Lower lobe of right lung (tissue), 2 donors: ENCODE results near the gene JAM3. TPM values are rescaled to one million over a fixed set of nuclear protein-coding genes. Genes with fewer than 3 reads are reported as not detected.

Experiments
- ATAC-seq, 2 donors: fragments of 200-7000 bp; cut with Tn5 transposase; one replicate each; pipeline ENCODE4 v1.9.1; 2020 to 2022; ENCODE audit warnings: mild to moderate bottlenecking in 2 of 2, moderate library complexity in 2 of 2
- DNase-seq: peaks from one replicate; pipeline ENCODE4 v3.0.0-alpha.2; 2020
- H3K27ac ChIP-seq: fragments of 200-600 bp; one replicate; pipeline ENCODE4 v1.8.0; 2022
- H3K27me3 ChIP-seq: fragments of 200-600 bp; one replicate; pipeline ENCODE4 v1.8.0; 2022; ENCODE audit warnings: low read depth
- H3K36me3 ChIP-seq: fragments of 200-600 bp; one replicate; pipeline ENCODE4 v1.8.0; 2022; ENCODE audit warnings: mild to moderate bottlenecking
- H3K4me1 ChIP-seq: fragments of 200-600 bp; one replicate; pipeline ENCODE4 v1.8.0; 2022
- H3K4me3 ChIP-seq: fragments of 200-600 bp; one replicate; pipeline ENCODE4 v1.8.0; 2022; ENCODE audit warnings: mild to moderate bottlenecking
- H3K9me3 ChIP-seq: fragments of 200-600 bp; one replicate; pipeline ENCODE4 v1.8.0; 2022
- CTCF ChIP-seq: fragments of 200-600 bp; IDR thresholded peaks from one replicate; pipeline ENCODE4 v1.8.0; 2022; ENCODE audit warnings: antibody characterized with exemption, mild to moderate bottlenecking
- intact Hi-C: fragments of 100-400 bp; cut with DNase I; formaldehyde crosslinking; loops from one replicate; pipeline ENCODE4 v1.11.0; 2022
- total RNA-seq: library from RNA; stranded (reverse); fragmentation: NEBNext Ultra II Directional; extraction: Animal tissue kit (Norgen Biotek cat#: 25700); gene quantifications from one replicate; pipeline ENCODE4 v1.2.1, GENCODE V29; 2021
- donor health status: DM: no; HTN: yes; CAD: no; lungs with severe emphysema.

The JAM3 gene
- total RNA-seq, 1 donor from 2014 or later = 32.1 TPM

DNA sequence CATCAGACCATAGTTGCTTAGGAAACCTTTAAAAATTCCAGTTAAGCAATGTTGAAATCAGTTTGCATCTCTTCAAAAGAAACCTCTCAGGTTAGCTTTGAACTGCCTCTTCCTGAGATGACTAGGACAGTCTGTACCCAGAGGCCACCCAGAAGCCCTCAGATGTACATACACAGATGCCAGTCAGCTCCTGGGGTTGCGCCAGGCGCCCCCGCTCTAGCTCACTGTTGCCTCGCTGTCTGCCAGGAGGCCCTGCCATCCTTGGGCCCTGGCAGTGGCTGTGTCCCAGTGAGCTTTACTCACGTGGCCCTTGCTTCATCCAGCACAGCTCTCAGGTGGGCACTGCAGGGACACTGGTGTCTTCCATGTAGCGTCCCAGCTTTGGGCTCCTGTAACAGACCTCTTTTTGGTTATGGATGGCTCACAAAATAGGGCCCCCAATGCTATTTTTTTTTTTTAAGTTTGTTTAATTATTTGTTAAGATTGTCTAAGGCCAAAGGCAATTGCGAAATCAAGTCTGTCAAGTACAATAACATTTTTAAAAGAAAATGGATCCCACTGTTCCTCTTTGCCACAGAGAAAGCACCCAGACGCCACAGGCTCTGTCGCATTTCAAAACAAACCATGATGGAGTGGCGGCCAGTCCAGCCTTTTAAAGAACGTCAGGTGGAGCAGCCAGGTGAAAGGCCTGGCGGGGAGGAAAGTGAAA lies 81.5 kb downstream of the JAM3 start:
- DNase-seq (no peak), ATAC-seq (no peak)
- H3K4me3 ChIP-seq = no peak overlapping the region
- H3K36me3 ChIP-seq = peaks cover 75% of the 10 kb centered on the region
- H3K9me3 ChIP-seq = no peaks in the 10 kb centered on the region
- intact Hi-C loops = no loop called here
- no peak overlapping the region for H3K27ac ChIP-seq
- H3K4me1 ChIP-seq = no peaks in the 10 kb centered on the region
- TF ChIP-seq CTCF = no peak
- no peaks in the 10 kb centered on the region for H3K27me3 ChIP-seq

DNA sequence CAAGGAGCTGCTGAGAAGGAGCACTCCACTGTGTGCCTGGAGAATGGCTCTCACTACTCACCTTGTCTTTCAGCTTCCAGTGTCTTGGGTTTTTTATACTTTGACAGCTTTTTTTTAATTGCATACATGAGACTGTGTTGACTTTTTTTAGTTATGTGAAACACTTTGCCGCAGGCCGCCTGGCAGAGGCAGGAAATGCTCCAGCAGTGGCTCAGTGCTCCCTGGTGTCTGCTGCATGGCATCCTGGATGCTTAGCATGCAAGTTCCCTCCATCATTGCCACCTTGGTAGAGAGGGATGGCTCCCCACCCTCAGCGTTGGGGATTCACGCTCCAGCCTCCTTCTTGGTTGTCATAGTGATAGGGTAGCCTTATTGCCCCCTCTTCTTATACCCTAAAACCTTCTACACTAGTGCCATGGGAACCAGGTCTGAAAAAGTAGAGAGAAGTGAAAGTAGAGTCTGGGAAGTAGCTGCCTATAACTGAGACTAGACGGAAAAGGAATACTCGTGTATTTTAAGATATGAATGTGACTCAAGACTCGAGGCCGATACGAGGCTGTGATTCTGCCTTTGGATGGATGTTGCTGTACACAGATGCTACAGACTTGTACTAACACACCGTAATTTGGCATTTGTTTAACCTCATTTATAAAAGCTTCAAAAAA lies 82.3 kb downstream of the JAM3 start:
- no peak for TF ChIP-seq CTCF
- H3K27me3 ChIP-seq = no peaks in the 10 kb centered on the region
- H3K36me3 ChIP-seq = peaks cover 78% of the 10 kb centered on the region
- intact Hi-C loops = no loop called here
- H3K27ac ChIP-seq = no peak overlapping the region
- no peak overlapping the region for H3K4me3 ChIP-seq
- no peaks in the 10 kb centered on the region for H3K4me1 ChIP-seq
- H3K9me3 ChIP-seq = no peaks in the 10 kb centered on the region
- DNase-seq = no peak
- ATAC-seq = no peak

DNA sequence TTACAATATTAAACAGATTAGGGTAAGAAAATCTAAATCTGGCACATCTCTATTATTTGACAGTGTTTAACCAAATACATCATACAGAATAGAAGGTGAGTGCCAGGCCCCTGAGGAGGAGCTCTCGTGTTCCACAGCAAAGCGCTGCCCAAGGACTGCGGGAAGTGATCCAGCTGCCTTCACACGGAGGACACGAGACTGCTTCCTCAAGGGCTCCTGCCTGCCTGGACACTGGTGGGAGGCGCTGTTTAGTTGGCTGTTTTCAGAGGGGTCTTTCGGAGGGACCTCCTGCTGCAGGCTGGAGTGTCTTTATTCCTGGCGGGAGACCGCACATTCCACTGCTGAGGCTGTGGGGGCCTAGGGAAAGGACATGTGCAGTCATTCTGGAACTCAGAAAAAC lies 83.8 kb downstream of the JAM3 start:
- Histone ChIP-seq H3K4me3 (no peak overlapping the region), H3K27me3 (no peaks in the 10 kb centered on the region), H3K4me1 (no peaks in the 10 kb centered on the region), H3K36me3 (peaks cover 90% of the 10 kb centered on the region), H3K27ac (no peak overlapping the region), H3K9me3 (no peaks in the 10 kb centered on the region)
- ATAC-seq = no peak
- TF ChIP-seq CTCF = no peak
- intact Hi-C loops = no loop called here
- no peak for DNase-seq

DNA sequence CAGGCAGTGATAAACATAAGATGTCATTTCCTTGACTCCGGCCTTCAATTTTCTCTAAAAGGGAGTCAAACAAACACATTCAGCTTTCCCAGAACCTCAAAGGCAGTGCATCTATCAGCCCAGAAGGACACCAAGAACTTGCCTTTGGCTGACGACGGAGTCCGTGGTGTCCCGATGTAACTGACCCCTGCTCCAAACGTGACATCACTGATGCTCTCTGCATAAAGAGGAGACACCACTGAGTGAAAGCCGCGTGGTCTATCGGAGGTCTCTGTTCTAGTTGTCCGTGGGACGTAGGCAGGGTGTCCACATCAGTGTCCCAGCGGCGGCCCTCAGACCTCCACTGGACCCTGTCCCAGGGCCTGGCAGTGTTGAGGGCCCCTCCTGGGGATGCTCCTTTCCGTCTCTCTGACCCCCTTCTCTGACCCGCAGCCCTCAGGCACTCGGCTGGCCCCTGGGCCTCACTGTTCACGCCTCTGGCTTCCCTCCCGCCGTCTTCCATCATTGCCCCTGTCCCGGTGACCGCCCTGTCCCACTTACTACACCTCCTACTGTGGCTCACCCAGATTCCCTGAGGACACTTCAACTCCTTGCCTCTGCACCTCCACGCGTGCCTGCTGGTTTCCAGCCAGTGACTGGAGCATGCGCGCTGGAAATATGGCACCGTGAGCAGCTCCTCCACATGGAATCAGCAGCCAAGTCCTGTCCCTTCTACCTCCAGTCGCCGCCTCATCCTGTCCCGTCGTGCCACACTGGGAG lies 84.5 kb downstream of the JAM3 start:
- intact Hi-C loops = no loop called here
- DNase-seq (no peak), ATAC-seq (peak in 1 of 2 donors; percentile 24)
- Histone ChIP-seq H3K27me3 (no peaks in the 10 kb centered on the region), H3K36me3 (peaks cover 92% of the 10 kb centered on the region), H3K9me3 (no peaks in the 10 kb centered on the region), H3K4me3 (no peak overlapping the region), H3K4me1 (no peaks in the 10 kb centered on the region), H3K27ac (no peak overlapping the region)
- TF ChIP-seq CTCF = no peak

- Histone ChIP-seq H3K36me3 (peaks cover 93% of the 10 kb centered on the region), H3K27me3 (no peaks in the 10 kb centered on the region), H3K4me1 (no peaks in the 10 kb centered on the region), H3K9me3 (no peaks in the 10 kb centered on the region), H3K27ac (no peak overlapping the region), H3K4me3 (no peak overlapping the region)
- no peak for ATAC-seq
- intact Hi-C loops = no loop called here
- no peak for DNase-seq
- no peak for TF ChIP-seq CTCF
Measured at GRCh38 chr11:134154441-134154840, 85.6 kb downstream of the JAM3 start.
